ENCODE results near the gene MYLK4.

MYLK4 gene

GRCh38 chr6:2737885-2738284 is 12.8 kb downstream of the MYLK4 start:
- TF ChIP-seq CTCF (IDR thresholded peaks at IDR 0.05; ENCODE audit: control insufficient read depth, extremely low read depth, insufficient read depth), result no peak
- no peak overlapping the region for H3K4me3 ChIP-seq (ENCODE audit: low read depth, low read length)
- DNase-seq (ENCODE audit: low read depth), result no peak

GRCh38 chr6:2734488-2735166 is 16.1 kb downstream of the MYLK4 start:
- no peak overlapping the region for H3K4me3 ChIP-seq (ENCODE audit: low read depth, low read length)
- DNase-seq (ENCODE audit: low read depth), result no peak
- TF ChIP-seq CTCF (IDR thresholded peaks at IDR 0.05; ENCODE audit: control insufficient read depth, extremely low read depth, insufficient read depth), result no peak

- DNase-seq (ENCODE audit: low read depth), result no peak
- no peak overlapping the region for H3K4me3 ChIP-seq (ENCODE audit: low read depth, low read length)
- no peak for TF ChIP-seq CTCF (IDR thresholded peaks at IDR 0.05; ENCODE audit: control insufficient read depth, extremely low read depth, insufficient read depth)
These were observed 16.8 kb downstream of the MYLK4 start for GRCh38 chr6:2733736-2734480.

- DNase-seq (ENCODE audit: low read depth), result no peak
- no peak for TF ChIP-seq CTCF (IDR thresholded peaks at IDR 0.05; ENCODE audit: control insufficient read depth, extremely low read depth, insufficient read depth)
These were observed 17.4 kb downstream of the MYLK4 start for GRCh38 chr6:2733324-2733723.

GRCh38 chr6:2732503-2733089 is 18.1 kb downstream of the MYLK4 start:
- TF ChIP-seq CTCF (IDR thresholded peaks at IDR 0.05; ENCODE audit: control insufficient read depth, extremely low read depth, insufficient read depth), result no peak
- no peak for DNase-seq (ENCODE audit: low read depth)
- no peak overlapping the region for H3K4me3 ChIP-seq (ENCODE audit: low read depth, low read length)

More at GRCh38 chr6:2733324-2733723, 17.4 kb downstream of the MYLK4 start:
- H3K4me3 ChIP-seq (ENCODE audit: low read depth, low read length), result no peak overlapping the region

GRCh38 chr6:2731281-2731909 is 19.3 kb downstream of the MYLK4 start:
- DNase-seq (ENCODE audit: low read depth), result no peak
- TF ChIP-seq CTCF (IDR thresholded peaks at IDR 0.05; ENCODE audit: control insufficient read depth, extremely low read depth, insufficient read depth), result no peak
- H3K4me3 ChIP-seq (ENCODE audit: low read depth, low read length), result no peak overlapping the region
